GM21825 (cell line): ENCODE measurements around the gene TTYH3.
"Not testable (repeated sequence)": the region's sequence is repeated elsewhere in the genome, so short reads cannot be mapped to it uniquely, and the experiment has no call there.

Source experiments
- ATAC-seq: cut with Tn5 transposase; IDR thresholded peaks from one replicate; pipeline ENCODE4 v1.9.1; 2021; ENCODE audit warnings: mild to moderate bottlenecking, moderate library complexity; ENCODE audit not compliant: unreplicated experiment

The TTYH3 gene

GRCh38 chr7:2602406-2603043, 29.3 kb upstream of the TTYH3 start:
- no peak for ATAC-seq

- ATAC-seq: no peak
These were observed 28.5 kb upstream of the TTYH3 start for GRCh38 chr7:2603044-2603965.

GRCh38 chr7:2604608-2605174, 27.1 kb upstream of the TTYH3 start:
- no peak for ATAC-seq

- ATAC-seq: no peak
These were observed 25.9 kb upstream of the TTYH3 start for GRCh38 chr7:2605608-2606538.

GRCh38 chr7:2606539-2606936, 25.2 kb upstream of the TTYH3 start:
- ATAC-seq: no peak

- no peak for ATAC-seq
These were observed 24.5 kb upstream of the TTYH3 start for GRCh38 chr7:2607122-2607922.

GRCh38 chr7:2607923-2608904, 23.6 kb upstream of the TTYH3 start:
- ATAC-seq: no peak

GRCh38 chr7:2608921-2609411, 22.8 kb upstream of the TTYH3 start:
- ATAC-seq: no peak

GRCh38 chr7:2609646-2610045, 22.1 kb upstream of the TTYH3 start:
- not testable (repeated sequence) for ATAC-seq

GRCh38 chr7:2610466-2610865, 21.3 kb upstream of the TTYH3 start:
- ATAC-seq: no peak

- no peak for ATAC-seq
These were observed 20.9 kb upstream of the TTYH3 start for GRCh38 chr7:2610898-2611297.

- ATAC-seq: no peak
These were observed 20.4 kb upstream of the TTYH3 start for GRCh38 chr7:2611401-2611800.

- no peak for ATAC-seq
These were observed 19.9 kb upstream of the TTYH3 start for GRCh38 chr7:2611922-2612321.

GRCh38 chr7:2612445-2613097, 19.2 kb upstream of the TTYH3 start:
- no peak for ATAC-seq

- ATAC-seq: no peak
These were observed 18.5 kb upstream of the TTYH3 start for GRCh38 chr7:2613098-2613930.

- no peak for ATAC-seq
These were observed 17.7 kb upstream of the TTYH3 start for GRCh38 chr7:2613931-2614600.
